Epidermal melanocyte (primary cell): ENCODE measurements around the gene ANKRD16.

ENCODE experiments used
- DNase-seq: peaks from one replicate; pipeline ENCODE4 v3.0.0; 2011; ENCODE audit warnings: low spot score; ENCODE audit not compliant: insufficient read length

The ANKRD16 gene

DNA sequence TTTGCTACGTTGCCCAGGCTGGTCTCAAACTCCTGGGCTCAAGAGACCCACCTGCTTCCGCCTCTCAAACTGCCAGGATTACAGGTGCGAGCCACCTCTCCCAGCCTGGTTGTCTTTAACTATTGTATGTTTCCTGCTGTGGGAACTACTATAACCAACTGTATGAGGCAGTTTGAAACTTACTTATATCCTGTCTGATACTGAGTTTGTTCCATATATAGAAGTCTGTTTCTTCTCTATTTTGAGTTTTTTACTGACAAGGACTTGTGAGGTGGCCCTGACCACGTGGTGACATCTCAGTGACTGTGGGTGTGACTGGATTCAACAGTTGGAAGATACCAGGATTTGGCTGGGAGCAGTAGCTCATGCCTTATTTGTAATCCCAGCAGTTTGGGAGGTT, 14.5 kb upstream of the ANKRD16 start:
- DNase-seq: no peak

DNA sequence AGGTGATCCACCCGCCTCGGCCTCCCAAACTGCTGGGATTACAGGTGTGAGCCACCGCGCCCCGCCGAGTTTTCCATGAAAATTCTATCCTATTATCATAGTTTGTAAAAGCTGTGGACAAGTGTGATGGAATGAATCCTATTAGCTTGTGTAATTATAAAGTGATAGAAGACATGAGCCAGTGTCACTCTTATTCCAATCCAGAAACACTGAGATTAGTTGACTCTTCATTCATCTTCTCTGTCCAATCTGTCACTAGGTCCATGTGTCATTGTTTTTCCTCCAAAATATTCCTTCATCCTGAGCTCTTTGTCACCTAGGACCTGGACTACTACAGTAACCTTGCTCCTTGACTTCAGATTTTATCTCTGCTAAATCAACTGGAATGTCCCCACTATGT, 13.9 kb upstream of the ANKRD16 start:
- no peak for DNase-seq

DNA sequence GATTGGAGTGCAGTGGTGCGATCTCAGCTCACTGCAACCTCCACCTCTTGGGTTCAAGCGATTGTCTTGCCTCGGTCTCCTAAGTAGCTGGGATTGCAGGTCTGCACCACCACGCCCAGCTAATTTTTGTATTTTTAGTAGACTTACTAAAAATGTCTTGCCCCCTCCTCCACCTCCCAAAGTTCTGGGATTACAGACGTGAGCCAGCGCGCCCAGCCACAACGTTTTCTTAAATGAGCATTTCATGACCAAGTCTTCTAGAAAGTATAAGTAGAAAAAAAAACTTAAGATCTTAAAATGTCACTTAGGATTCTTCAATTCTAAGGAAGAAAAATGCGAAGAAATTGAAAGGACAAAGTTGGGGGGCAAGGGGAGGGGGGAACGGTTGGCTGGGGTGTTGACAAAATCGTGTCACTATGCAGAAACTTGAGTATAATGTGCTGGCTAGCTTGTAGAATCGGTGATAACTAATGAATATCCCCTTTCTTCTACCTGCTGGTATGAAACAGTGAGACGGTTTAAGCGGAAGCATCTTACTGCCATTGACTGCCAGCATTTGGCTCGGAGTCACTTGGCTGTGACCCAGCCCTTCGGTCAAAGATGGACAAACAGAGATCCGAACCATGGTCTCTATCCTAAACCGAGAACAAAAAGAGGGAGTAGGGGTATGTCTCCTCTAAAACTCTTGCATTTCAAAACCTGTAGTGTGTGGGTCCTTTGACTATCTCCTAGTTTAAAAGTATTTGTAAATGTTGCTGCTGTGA, 13.0 kb upstream of the ANKRD16 start:
- no peak for DNase-seq

DNA sequence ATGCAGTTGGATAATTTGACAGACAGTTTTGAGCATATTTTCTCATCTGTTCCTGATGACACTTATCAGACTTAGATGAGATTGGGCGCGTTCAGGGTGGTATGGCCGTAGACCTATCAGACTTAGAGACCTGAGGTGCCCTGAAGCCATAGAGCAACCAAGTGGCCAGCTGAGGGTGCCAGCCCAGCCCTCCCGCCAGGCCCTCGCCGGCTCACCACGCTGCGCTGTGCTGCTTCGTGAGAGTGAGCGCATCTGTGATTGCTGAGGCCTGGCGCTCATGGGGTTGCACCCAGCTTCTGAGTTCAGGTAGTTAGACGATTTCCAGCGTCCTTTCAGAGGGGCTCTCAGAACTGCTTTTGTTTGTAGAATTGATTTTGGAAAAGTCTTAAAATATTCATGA, 10.6 kb upstream of the ANKRD16 start:
- no peak for DNase-seq

- DNase-seq: no peak
Measured at GRCh38 chr10:5898163-5898562, 8.5 kb upstream of the ANKRD16 start.

DNA sequence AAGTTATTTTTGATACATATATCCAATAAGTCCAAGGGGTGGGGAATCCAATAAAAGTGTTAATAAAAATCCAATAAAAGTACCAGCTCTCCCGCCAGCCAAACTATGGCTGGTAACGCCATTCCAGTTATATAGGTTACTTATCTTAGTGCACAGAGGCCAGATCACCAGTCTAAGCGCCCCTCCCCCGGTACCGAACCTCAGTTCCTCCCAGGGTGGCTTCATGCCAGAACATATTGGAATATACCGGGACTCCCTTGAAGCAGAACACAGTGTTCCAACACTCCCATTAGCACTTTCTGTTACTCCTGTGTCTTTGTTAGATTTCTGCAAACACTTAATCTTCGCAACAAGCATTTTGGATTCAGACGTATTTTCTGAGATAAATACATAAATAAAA, 7.8 kb upstream of the ANKRD16 start:
- no peak for DNase-seq

GRCh38 chr10:5897053-5897340, 7.3 kb upstream of the ANKRD16 start:
- DNase-seq: no peak

DNA sequence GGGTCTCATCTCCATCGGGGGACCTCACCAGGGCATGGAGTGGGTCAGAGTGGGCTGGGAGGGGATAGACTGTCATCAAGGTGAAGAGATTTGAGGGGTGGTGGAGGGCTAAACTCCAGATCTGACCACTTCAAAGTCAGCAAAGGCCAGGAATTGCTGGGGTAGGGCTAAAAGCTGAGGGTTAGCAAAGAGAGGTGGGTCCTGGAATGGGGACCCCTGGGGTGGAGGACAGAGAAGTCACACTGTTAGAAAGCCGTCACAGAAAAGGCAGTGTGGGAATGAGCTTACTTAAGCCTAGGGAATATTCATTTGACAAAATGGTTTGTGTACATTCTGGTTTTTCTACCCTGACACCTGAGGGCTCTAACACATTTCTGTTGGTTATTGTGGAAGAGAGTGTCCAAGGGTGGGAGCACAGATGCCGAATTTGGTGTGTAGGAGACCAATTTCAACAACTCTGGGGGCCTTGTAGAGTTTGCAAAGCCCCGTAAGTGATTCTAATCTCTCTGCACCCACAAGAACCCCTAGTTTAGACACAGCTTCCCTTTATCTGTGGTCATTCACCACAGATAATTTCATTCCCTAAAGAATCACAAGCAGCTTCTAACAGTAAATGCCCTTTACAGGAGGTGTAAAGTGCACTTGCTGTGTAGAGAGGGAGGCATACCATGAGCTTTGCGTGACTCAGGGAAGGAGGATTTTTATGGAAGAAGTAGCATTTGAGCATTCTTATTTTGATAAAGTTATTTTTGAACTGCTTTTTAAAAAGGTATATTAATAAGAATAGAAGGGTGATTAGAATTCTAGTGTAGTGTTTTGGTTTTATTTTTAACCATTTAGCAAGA, 6.7 kb upstream of the ANKRD16 start:
- DNase-seq: no peak

DNA sequence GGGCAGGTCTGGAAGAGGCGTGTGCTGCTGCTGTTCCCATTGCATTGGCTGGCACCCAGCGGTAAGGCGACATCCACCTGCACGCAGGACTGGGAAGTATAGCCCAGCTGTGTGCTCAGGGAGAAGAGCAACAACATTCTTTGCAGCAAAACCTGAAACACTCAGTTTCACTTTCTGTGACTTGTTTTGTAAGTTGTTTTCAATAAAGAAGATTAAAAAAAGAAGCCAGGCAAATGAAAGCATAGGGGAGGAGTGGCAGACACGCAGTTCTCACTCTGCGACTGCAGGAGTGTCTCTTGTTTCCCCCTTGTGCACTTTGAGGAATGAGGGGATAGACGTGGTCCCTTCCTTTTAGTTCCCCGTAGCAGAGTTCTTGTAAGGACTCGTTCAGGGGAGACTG, 6.1 kb upstream of the ANKRD16 start:
- DNase-seq: no peak

- no peak for DNase-seq
Measured at GRCh38 chr10:5895365-5895764, 5.7 kb upstream of the ANKRD16 start.

GRCh38 chr10:5894873-5895272, 5.2 kb upstream of the ANKRD16 start:
- no peak for DNase-seq

- no peak for DNase-seq
Measured at GRCh38 chr10:5894403-5894802, 4.7 kb upstream of the ANKRD16 start.

GRCh38 chr10:5893321-5893720, 3.6 kb upstream of the ANKRD16 start:
- DNase-seq: no peak

GRCh38 chr10:5892007-5892406, 2.3 kb upstream of the ANKRD16 start:
- no peak for DNase-seq

- DNase-seq: no peak
Measured at GRCh38 chr10:5891009-5891408, 1.3 kb upstream of the ANKRD16 start.

DNA sequence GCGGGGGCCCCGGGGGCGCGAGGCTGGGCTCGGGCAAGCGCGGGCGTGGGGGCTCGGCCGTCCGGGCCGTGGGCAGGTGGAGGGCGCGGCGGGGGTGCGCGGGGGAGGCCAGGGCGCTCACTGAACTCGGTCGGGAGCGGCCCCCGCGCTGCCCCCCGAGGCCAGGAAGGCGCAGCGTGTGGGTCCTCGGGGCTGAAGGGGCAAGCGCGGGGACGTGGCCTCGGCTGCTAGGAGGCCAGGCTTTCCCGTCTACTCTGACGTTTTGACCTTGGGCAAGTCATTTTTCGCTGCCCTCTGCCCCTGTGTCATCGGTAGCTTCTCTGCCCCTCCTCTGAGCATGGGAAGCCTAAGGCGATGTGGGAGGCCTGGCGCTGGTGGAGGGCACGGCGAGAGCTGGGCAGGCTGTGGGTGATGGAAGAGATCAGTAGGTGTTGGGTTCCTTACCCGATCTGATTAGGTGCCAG, 791 bp upstream of the ANKRD16 start:
- DNase-seq: no peak

DNA sequence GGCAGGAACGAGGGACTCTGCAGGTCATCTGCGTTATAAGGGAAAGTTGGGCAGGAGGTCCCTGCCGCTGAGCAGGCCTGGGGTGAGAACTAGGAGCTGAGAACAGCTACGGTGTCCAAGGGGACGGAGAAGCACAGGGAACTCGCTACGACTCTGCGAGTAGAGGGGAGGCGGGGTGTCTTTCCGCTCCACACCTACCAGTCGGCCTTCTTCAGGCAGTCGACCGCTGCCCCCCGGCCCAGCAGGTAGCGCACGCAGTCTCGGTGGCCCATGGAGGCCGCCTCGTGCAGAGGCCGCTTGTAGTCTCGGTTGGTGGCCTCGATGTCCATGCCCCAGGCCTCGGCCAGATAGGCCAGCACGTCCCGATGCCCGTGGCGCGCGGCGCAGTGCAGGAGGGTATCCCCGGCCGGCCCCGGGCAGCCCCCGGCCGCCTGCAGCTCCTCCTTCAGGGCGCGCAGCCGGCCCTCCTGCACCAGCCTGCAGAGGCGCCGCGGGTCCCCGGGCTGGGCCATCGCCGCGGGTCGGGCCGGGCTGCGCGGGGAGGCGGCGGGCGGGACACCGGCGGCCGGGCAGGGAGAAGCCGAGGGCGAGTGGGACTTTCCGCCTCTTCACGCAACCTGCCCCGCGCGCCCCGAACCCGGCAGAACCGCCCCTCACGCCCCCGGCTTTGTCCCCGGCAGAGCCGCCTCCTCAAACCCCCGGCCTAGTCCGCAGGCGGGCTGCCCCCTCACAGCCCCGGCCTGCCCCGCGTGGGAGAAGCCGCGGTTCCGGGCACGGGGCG, 660 bp downstream of the ANKRD16 start:
- DNase-seq: no peak

GRCh38 chr10:5888351-5888750, 1.3 kb downstream of the ANKRD16 start:
- DNase-seq: no peak

DNA sequence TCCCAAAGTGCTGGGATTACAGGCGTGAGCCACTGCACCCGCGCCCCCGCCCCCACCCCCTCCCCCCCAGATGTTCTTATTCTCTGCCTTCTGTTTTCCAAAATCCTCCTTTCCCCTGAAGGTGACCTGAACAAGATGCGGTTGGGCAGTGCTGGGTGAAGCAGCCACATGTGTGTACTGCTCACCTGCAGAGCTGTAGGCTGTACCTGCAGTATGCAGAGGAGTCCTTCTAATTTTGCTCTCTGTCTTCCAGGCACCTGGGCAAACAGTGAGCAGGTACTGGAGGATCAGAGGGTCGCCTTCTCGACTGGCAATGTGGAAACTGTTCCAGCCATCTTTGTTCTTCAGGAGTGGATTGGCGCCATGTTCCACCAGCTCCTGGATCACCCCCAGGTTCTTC, 2.1 kb downstream of the ANKRD16 start:
- DNase-seq: no peak

DNA sequence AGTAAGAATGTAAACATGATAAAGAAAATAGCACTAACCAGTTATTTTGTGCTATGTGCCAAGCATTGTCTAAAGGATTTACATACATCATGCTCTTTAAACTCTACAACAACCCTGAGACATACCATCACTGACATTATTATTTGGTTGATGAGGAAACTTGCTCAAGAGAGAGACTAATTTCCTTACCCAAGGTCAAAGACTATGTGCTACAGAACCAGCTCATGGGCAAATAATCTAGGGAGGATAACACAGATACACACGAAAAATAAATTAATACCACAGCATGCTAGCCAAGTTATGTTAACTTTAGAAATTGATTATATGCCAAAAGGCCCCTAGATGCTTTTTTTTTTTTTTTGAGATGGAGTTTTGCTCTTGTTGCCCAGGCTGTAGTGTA, 2.7 kb downstream of the ANKRD16 start:
- DNase-seq: no peak

DNA sequence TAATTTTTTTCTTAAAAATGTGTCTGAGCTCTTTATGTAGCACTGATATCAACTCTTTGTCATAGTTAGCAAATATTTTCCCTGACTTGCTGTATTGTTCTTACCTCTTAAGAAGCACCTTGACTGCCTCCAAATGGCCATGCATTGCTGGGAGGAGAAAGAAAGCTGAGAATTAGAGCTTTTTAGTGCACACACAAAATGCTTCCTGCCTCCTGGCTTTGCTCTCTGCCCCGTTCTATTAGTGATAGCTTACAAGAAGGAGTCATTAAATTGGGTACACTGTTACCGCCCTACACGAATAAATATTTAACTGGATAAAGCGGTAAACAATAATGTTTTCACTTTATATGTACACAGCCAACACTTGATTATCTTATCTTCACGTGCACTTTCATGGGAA, 4.1 kb downstream of the ANKRD16 start:
- DNase-seq: no peak

- DNase-seq: no peak
Measured at GRCh38 chr10:5882961-5883360, 6.7 kb downstream of the ANKRD16 start.
